Panc1 (cell line): ENCODE measurements around the gene TFB1M. TPM values are rescaled to one million over a fixed set of nuclear protein-coding genes. Genes with fewer than 3 reads are reported as not detected.

Experiments used
- ATAC-seq: fragments of 200-7000 bp; cut with Tn5 transposase; 2 replicates; pipeline ENCODE4 v1.9.1; 2020; ENCODE audit warnings: mild to moderate bottlenecking, moderate library complexity
- BruUV-seq: library from RNA; stranded (reverse); fragments of 400-500 nt; replicated peaks from 2 replicates; lab custom pipeline; 2021; lab: Mats Ljungman, UMichigan
- CTCF ChIA-PET: fragments of 300-600 bp; sonication (Branson Sonifier 250); formaldehyde crosslinking; loops from one replicate; lab custom pipeline; 2022; ENCODE audit warnings: antibody characterized with exemption; lab: Charles Lee
- POLR2A ChIA-PET: fragments of 300-600 bp; sonication (Branson Sonifier 250); formaldehyde crosslinking; loops from one replicate; lab custom pipeline; 2022; ENCODE audit warnings: antibody characterized with exemption; lab: Charles Lee
- DNase-seq: peaks from one replicate; pipeline ENCODE4 v3.0.0-alpha.2; 2010; ENCODE audit warnings: low read depth, low spot score
- H3K27ac ChIP-seq: 2 replicates; pipeline ENCODE4 v1.5.1; 2011; ENCODE audit warnings: mild to moderate bottlenecking, low read length, inconsistent platforms
- H3K27me3 ChIP-seq: fragments of 200-500 bp; sonication (Bioruptor generic); 2 replicates; pipeline ENCODE4 v1.6.0; 2014; ENCODE audit warnings: low read length, inconsistent platforms; ENCODE audit not compliant: control insufficient read depth, insufficient read depth
- H3K36me3 ChIP-seq: fragments of 200-500 bp; sonication (Bioruptor generic); 2 replicates; pipeline ENCODE4 v1.5.1; 2014; ENCODE audit warnings: inconsistent platforms, mild to moderate bottlenecking, low read length, moderate library complexity; ENCODE audit not compliant: control insufficient read depth, insufficient read depth
- H3K4me1 ChIP-seq: 2 replicates; pipeline ENCODE4 v1.5.1; 2011; ENCODE audit warnings: inconsistent platforms, mild to moderate bottlenecking, low read length, moderate library complexity; ENCODE audit not compliant: control insufficient read depth, insufficient read depth
- H3K4me3 ChIP-seq, 2 experiments: 2 replicates each; pipeline ENCODE4 v1.5.1; 2011 to 2012; ENCODE audit warnings: low read depth in 2 of 2, low read length in 2 of 2, mild to moderate bottlenecking in 2 of 2, inconsistent platforms in 1 of 2, moderate library complexity in 1 of 2
- H3K9me3 ChIP-seq: fragments of 200-500 bp; sonication (Bioruptor generic); 2 replicates; pipeline ENCODE4 v1.5.1; 2014; ENCODE audit warnings: low read depth, mild to moderate bottlenecking, inconsistent platforms, low read length, moderate library complexity; ENCODE audit not compliant: control insufficient read depth, insufficient read depth
- POLR2AphosphoS5 ChIP-seq: IDR thresholded peaks from 2 replicates; pipeline ENCODE4 v1.6.1; 2012; ENCODE audit warnings: mild to moderate bottlenecking, low read depth, low read length, moderate library complexity
- SIN3A ChIP-seq: IDR thresholded peaks from 2 replicates; pipeline ENCODE4 v1.6.1; 2012; ENCODE audit warnings: low read depth, mild to moderate bottlenecking, low read length, moderate library complexity, borderline replicate concordance; ENCODE audit not compliant: insufficient read depth
- TCF7L2 ChIP-seq: IDR thresholded peaks from 2 replicates; pipeline ENCODE4 v1.6.1; 2011; ENCODE audit warnings: mild to moderate bottlenecking, low read depth, low read length, inconsistent platforms
- in situ Hi-C: cut with HindIII; loops from 2 replicates; pipeline ENCODE4 v1.10.0; 2016; ENCODE audit warnings: low sequenced_read_pairs, low pct_unique_long_range_greater_than_20kb
- intact Hi-C: fragments of 100-400 bp; cut with micrococcal nuclease; formaldehyde crosslinking; loops from one replicate; pipeline ENCODE4 v1.10.0; 2022; ENCODE audit not compliant: unreplicated experiment
- total RNA-seq: library from RNA; stranded (reverse); gene quantifications from one replicate; pipeline ENCODE4 v1.2.1, GENCODE V29; 2021; ENCODE audit not compliant: unreplicated experiment
- TF ChIP-seq, protein P1 (sequence below): fragments of 450-650 bp; IDR thresholded peaks from 2 replicates; pipeline ENCODE4 v1.5.1; 2017; ENCODE audit warnings: mild to moderate bottlenecking
- TF ChIP-seq, protein P2 (sequence below), 2 experiments: IDR thresholded peaks; 2 replicates each; pipeline ENCODE4 v1.6.1; 2011 to 2012; ENCODE audit warnings: low read depth in 2 of 2, control low read depth in 1 of 2, low read length in 1 of 2, mild to moderate bottlenecking in 1 of 2, moderate library complexity in 1 of 2; ENCODE audit not compliant: insufficient read depth in 1 of 2

TFB1M gene
- total RNA-seq, 1 experiment from 2014 or later: 32.0 TPM

DNA sequence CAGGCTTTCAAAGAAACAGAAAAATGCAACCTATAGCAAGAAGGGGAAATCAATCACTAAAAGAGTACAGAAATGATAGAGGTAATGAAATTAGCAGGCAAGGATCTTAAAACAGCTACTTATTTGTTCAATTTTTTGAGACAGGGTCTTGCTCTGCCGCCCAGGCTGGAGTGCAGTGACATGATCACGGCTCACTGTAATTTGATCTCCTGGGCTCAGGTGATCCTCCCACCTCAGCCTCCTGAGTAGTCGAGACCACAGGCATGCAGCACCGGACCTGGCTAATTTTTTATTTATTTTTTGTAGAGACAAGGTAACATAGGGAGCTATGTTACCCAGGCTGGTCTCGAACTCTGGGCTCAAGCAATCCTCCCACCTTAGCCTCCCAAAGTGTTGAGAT is 21.6 kb downstream of the TFB1M start:
- Histone ChIP-seq H3K9me3 (no peaks in the 10 kb centered on the region), H3K27ac (no peak overlapping the region), H3K4me3 (no peak overlapping the region), H3K36me3 (peaks cover 3% of the 10 kb centered on the region; the same call in 1 of the 2 replicates), H3K27me3 (no peaks in the 10 kb centered on the region), H3K4me1 (no peaks in the 10 kb centered on the region)
- CTCF ChIA-PET: no interaction called here
- POLR2A ChIA-PET: no interaction called here
- DNase-seq: no peak
- ATAC-seq: no peak
- no TSS peak for BruUV-seq
- intact Hi-C loops: no loop called here
- in situ Hi-C loops: no loop called here
- no peak for TF ChIP-seq POLR2AphosphoS5
- TF ChIP-seq, protein P1, sequence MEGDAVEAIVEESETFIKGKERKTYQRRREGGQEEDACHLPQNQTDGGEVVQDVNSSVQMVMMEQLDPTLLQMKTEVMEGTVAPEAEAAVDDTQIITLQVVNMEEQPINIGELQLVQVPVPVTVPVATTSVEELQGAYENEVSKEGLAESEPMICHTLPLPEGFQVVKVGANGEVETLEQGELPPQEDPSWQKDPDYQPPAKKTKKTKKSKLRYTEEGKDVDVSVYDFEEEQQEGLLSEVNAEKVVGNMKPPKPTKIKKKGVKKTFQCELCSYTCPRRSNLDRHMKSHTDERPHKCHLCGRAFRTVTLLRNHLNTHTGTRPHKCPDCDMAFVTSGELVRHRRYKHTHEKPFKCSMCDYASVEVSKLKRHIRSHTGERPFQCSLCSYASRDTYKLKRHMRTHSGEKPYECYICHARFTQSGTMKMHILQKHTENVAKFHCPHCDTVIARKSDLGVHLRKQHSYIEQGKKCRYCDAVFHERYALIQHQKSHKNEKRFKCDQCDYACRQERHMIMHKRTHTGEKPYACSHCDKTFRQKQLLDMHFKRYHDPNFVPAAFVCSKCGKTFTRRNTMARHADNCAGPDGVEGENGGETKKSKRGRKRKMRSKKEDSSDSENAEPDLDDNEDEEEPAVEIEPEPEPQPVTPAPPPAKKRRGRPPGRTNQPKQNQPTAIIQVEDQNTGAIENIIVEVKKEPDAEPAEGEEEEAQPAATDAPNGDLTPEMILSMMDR: no peak
- TF ChIP-seq TCF7L2: no peak
- TF ChIP-seq, protein P2, sequence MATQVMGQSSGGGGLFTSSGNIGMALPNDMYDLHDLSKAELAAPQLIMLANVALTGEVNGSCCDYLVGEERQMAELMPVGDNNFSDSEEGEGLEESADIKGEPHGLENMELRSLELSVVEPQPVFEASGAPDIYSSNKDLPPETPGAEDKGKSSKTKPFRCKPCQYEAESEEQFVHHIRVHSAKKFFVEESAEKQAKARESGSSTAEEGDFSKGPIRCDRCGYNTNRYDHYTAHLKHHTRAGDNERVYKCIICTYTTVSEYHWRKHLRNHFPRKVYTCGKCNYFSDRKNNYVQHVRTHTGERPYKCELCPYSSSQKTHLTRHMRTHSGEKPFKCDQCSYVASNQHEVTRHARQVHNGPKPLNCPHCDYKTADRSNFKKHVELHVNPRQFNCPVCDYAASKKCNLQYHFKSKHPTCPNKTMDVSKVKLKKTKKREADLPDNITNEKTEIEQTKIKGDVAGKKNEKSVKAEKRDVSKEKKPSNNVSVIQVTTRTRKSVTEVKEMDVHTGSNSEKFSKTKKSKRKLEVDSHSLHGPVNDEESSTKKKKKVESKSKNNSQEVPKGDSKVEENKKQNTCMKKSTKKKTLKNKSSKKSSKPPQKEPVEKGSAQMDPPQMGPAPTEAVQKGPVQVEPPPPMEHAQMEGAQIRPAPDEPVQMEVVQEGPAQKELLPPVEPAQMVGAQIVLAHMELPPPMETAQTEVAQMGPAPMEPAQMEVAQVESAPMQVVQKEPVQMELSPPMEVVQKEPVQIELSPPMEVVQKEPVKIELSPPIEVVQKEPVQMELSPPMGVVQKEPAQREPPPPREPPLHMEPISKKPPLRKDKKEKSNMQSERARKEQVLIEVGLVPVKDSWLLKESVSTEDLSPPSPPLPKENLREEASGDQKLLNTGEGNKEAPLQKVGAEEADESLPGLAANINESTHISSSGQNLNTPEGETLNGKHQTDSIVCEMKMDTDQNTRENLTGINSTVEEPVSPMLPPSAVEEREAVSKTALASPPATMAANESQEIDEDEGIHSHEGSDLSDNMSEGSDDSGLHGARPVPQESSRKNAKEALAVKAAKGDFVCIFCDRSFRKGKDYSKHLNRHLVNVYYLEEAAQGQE (IDR thresholded peaks at IDR 0.05; ENCODE audit: insufficient read depth in 1 of 2, low read depth in 2 of 2, low read length in 1 of 2): no peak
- TF ChIP-seq SIN3A: no peak

DNA sequence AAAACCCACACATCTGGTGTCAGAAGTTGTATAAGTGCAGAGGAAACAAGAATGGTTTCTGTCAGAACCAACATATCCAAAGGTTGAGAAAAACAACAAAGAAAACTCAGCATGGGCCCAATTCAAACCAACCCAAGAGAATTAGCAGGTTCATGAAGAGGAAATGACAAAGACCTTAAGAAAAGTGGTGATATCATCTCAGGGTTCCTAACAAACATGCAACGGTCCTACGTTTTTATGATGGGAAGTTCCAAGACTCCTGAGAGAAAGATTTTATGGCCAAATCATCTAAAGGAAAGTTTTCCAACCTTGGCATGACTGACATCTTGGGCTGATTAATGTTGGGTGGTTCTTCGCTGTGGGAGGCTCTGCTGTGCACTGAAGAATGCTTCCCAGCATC is 23.0 kb downstream of the TFB1M start:
- Histone ChIP-seq H3K27me3 (no peaks in the 10 kb centered on the region), H3K9me3 (no peaks in the 10 kb centered on the region), H3K27ac (no peak overlapping the region), H3K4me3 (no peak overlapping the region), H3K36me3 (no peaks in the 10 kb centered on the region; the same call in 1 of the 2 replicates), H3K4me1 (no peaks in the 10 kb centered on the region)
- DNase-seq: no peak
- ChIA-PET POLR2A (no interaction called here), CTCF (no interaction called here)
- intact Hi-C loops: no loop called here
- no TSS peak for BruUV-seq
- no peak for ATAC-seq
- in situ Hi-C loops: no loop called here
- TF ChIP-seq, protein P1: no peak

DNA sequence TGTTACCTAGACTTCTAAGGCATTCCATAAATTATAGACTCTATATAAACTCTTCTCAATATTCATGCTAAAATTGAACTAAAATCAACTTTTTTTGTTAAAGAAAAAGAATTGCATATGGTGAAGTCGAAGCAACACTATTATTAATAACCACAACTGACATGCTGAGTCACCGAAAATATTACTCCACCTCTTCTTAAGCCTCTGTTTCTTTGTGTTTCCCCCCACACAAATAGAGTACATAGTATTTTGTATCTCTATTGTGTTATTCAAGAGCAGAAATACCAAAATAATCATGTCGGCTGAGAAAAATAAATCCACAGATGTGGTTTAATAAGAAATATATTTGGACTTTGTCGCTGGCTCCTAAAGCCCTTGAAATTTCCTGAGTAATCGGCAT is 23.8 kb downstream of the TFB1M start:
- H3K4me3 ChIP-seq: no peak overlapping the region
- H3K9me3 ChIP-seq: no peaks in the 10 kb centered on the region
- no peak for TF ChIP-seq SIN3A
- TF ChIP-seq, protein P2 (IDR thresholded peaks at IDR 0.05; ENCODE audit: insufficient read depth in 1 of 2, low read depth in 2 of 2, low read length in 1 of 2): no peak
- no peak for TF ChIP-seq POLR2AphosphoS5
- no peak for TF ChIP-seq TCF7L2
- TF ChIP-seq, protein P1: no peak
- intact Hi-C loops: no loop called here
- POLR2A ChIA-PET: interaction anchor here (0.6 kb wide), 1 partner anchor 312 kb away, joined by 8 read pairs; no protein-coding TSS in a partner anchor
- H3K4me1 ChIP-seq: no peaks in the 10 kb centered on the region
- DNase-seq (no peak), ATAC-seq (no peak)
- H3K27ac ChIP-seq: no peak overlapping the region
- no peaks in the 10 kb centered on the region for H3K27me3 ChIP-seq
- no peaks in the 10 kb centered on the region; the same call in 1 of the 2 replicates for H3K36me3 ChIP-seq
- in situ Hi-C loops: no loop called here
- CTCF ChIA-PET: no interaction called here
- BruUV-seq: no TSS peak
